GM12891 (cell line): ENCODE data around the gene ATG3.

Source experiments
- PAX5 ChIP-seq: IDR thresholded peaks from 2 replicates; pipeline ENCODE4 v1.6.1; 2011; ENCODE audit warnings: low read length, moderate library complexity, mild to moderate bottlenecking; ENCODE audit not compliant: insufficient read depth, severe bottlenecking
- POLR2A ChIP-seq: IDR thresholded peaks from 2 replicates; pipeline ENCODE4 v1.6.1; 2011; ENCODE audit warnings: low read depth, low read length, control low read depth
- POLR2AphosphoS5 ChIP-seq: IDR thresholded peaks from 2 replicates; pipeline ENCODE4 v1.6.1; 2011; ENCODE audit warnings: low read depth, low read length, control low read depth
- POU2F2 ChIP-seq: IDR thresholded peaks from 2 replicates; pipeline ENCODE4 v1.6.1; 2011; ENCODE audit warnings: low read depth, mild to moderate bottlenecking, control low read depth, low read length, moderate library complexity
- SPI1 ChIP-seq: IDR thresholded peaks from 2 replicates; pipeline ENCODE4 v1.6.1; 2011; ENCODE audit warnings: low read depth, low read length, control low read depth
- TAF1 ChIP-seq: IDR thresholded peaks from 2 replicates; pipeline ENCODE4 v1.6.1; 2011; ENCODE audit warnings: low read depth, low read length, control low read depth

DNA sequence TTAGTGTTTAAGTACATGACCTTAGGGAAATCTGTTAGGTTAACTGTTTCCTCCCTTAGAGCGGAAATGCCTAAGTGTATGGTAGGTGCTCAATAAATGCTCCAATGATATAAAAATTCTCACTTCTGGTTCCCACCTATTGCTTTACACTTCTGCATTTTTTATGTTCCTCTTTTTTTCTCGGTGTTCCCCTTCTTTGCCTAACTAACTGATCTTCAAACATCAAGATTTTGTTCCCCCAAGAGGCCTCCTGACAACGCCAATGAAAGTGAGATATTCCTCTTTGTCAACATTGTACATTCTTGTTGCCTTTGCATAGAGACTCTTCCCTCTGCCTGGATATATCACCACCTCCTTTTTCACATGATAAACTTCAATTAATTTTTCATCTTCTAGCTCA lies 17.5 kb upstream of the ATG3 start:
- no peak for TF ChIP-seq POLR2A
- TF ChIP-seq TAF1, result no peak
- no peak for TF ChIP-seq POLR2AphosphoS5
- no peak for TF ChIP-seq PAX5
- TF ChIP-seq POU2F2, result no peak
- TF ChIP-seq SPI1, result 0 out of 2 replicates have a peak, but pooled peaks have one; percentile 29
